GM23338 (cell line): ENCODE results near the gene SLC10A3. TPM values are rescaled to one million over a fixed set of nuclear protein-coding genes. Genes with fewer than 3 reads are reported as not detected.

ENCODE experiments used
- ATAC-seq: fragments of 200-7000 bp; cut with Tn5 transposase; 3 replicates; pipeline ENCODE4 v1.9.1; 2020
- DNase-seq: peaks from one replicate; pipeline ENCODE4 v3.0.0-alpha.2; 2015; ENCODE audit warnings: low spot score
- H2AFZ ChIP-seq: fragments of 200-600 bp; sonication (generic); 2 replicates; pipeline ENCODE4 v1.8.0; 2016; ENCODE audit warnings: antibody characterized with exemption, mild to moderate bottlenecking, moderate library complexity
- H3F3A ChIP-seq: fragments of 200-600 bp; sonication (generic); replicated peaks from 2 replicates; pipeline ENCODE4 v1.8.0; 2017; ENCODE audit warnings: antibody characterized with exemption, mixed run types, low read depth
- H3K27ac ChIP-seq: fragments of 200-600 bp; sonication (generic); 2 replicates; pipeline ENCODE4 v1.6.1; 2016; ENCODE audit warnings: low read depth
- H3K27me3 ChIP-seq: fragments of 200-600 bp; sonication (generic); 2 replicates; pipeline ENCODE4 v1.8.0; 2016; ENCODE audit warnings: mild to moderate bottlenecking, mixed run types, moderate library complexity; ENCODE audit not compliant: insufficient read depth
- H3K36me3 ChIP-seq: fragments of 200-600 bp; sonication (generic); 2 replicates; pipeline ENCODE4 v1.8.0; 2016; ENCODE audit warnings: mild to moderate bottlenecking; ENCODE audit not compliant: insufficient read depth
- H3K4me1 ChIP-seq: fragments of 200-600 bp; sonication (generic); 2 replicates; pipeline ENCODE4 v1.8.0; 2016; ENCODE audit warnings: mild to moderate bottlenecking, moderate library complexity; ENCODE audit not compliant: insufficient read depth
- H3K4me2 ChIP-seq: fragments of 200-600 bp; sonication (generic); 2 replicates; pipeline ENCODE4 v1.7.1; 2017; ENCODE audit warnings: mixed run types
- H3K4me3 ChIP-seq: fragments of 200-600 bp; sonication (generic); 2 replicates; pipeline ENCODE4 v1.6.1; 2016; ENCODE audit warnings: mixed run types
- H3K79me2 ChIP-seq: fragments of 200-600 bp; sonication (generic); replicated peaks from 2 replicates; pipeline ENCODE4 v1.8.0; 2017; ENCODE audit warnings: mild to moderate bottlenecking; ENCODE audit not compliant: insufficient read depth
- H3K9me2 ChIP-seq: fragments of 200-600 bp; sonication (generic); 2 replicates; pipeline ENCODE4 v1.8.0; 2017; ENCODE audit not compliant: insufficient read depth
- H4K20me1 ChIP-seq: fragments of 200-600 bp; sonication (generic); replicated peaks from 2 replicates; pipeline ENCODE4 v1.8.0; 2017; ENCODE audit warnings: mild to moderate bottlenecking; ENCODE audit not compliant: insufficient read depth
- H3K27ac Mint-ChIP-seq: 2 replicates; pipeline ENCODE4 v1.8.0; 2020; ENCODE audit warnings: inconsistent platforms, mild to moderate bottlenecking, moderate library complexity, mixed read lengths
- H3K27me3 Mint-ChIP-seq: 3 replicates; pipeline ENCODE4 v1.8.0; 2022; ENCODE audit warnings: low read depth, mild to moderate bottlenecking, moderate library complexity, mixed read lengths, inconsistent platforms; ENCODE audit not compliant: insufficient read depth, poor library complexity
- H3K36me3 Mint-ChIP-seq: 3 replicates; pipeline ENCODE4 v1.8.0; 2021; ENCODE audit warnings: low read depth, mild to moderate bottlenecking, inconsistent platforms, moderate library complexity, mixed read lengths
- H3K4me1 Mint-ChIP-seq: 3 replicates; pipeline ENCODE4 v1.8.0; 2020; ENCODE audit warnings: mild to moderate bottlenecking, inconsistent platforms, mixed read lengths
- H3K4me3 Mint-ChIP-seq: 3 replicates; pipeline ENCODE4 v1.8.0; 2021; ENCODE audit warnings: moderate library complexity, mild to moderate bottlenecking, inconsistent platforms, mixed read lengths
- H3K9me3 Mint-ChIP-seq: 3 replicates; pipeline ENCODE4 v1.8.0; 2020; ENCODE audit warnings: moderate library complexity, mild to moderate bottlenecking, inconsistent platforms, mixed read lengths
- CREB1 ChIP-seq: fragments of 250-450 bp; sonication (Bioruptor Pico); IDR thresholded peaks from 2 replicates; pipeline ENCODE4 v1.5.0; 2020; ENCODE audit warnings: low read depth, mild to moderate bottlenecking, moderate library complexity
- EZH2 ChIP-seq: fragments of 200-600 bp; sonication (generic); IDR thresholded peaks from one replicate; pipeline ENCODE4 v1.8.0; 2017; ENCODE audit warnings: antibody characterized with exemption, mild to moderate bottlenecking, low read depth; ENCODE audit not compliant: unreplicated experiment
- JUNB ChIP-seq: IDR thresholded peaks from one replicate; pipeline ENCODE4 v1.6.1; 2016; ENCODE audit warnings: antibody characterized with exemption; ENCODE audit not compliant: unreplicated experiment
- NANOG ChIP-seq: IDR thresholded peaks from 2 replicates; pipeline ENCODE4 v1.6.1; 2016; ENCODE audit warnings: antibody characterized with exemption, borderline replicate concordance
- POLR2AphosphoS5 ChIP-seq: IDR thresholded peaks from 2 replicates; pipeline ENCODE4 v1.6.1; 2016; ENCODE audit warnings: antibody characterized with exemption, low read depth
- STAT1 ChIP-seq: IDR thresholded peaks from one replicate; pipeline ENCODE4 v1.6.1; 2016; ENCODE audit warnings: antibody characterized with exemption; ENCODE audit not compliant: unreplicated experiment
- ZNF114 ChIP-seq: fragments of 250-450 bp; sonication (Bioruptor Pico); IDR thresholded peaks from 2 replicates; pipeline ENCODE4 v1.5.0; 2020; ENCODE audit warnings: mild to moderate bottlenecking, moderate library complexity
- polyA plus RNA-seq: library from polyadenylated mRNA; unstranded; fragments of >200 nt; fragmentation: Nextera tagmentation; extraction: Ambion mirVana; gene quantifications from 2 replicates; pipeline ENCODE4 v1.2.1, GENCODE V29; 2016
- total RNA-seq: library from RNA; depleted of rRNA; stranded (reverse); fragments of >200 nt; shearing (Covaris generic); gene quantifications from 2 replicates; pipeline ENCODE4 v1.2.3, GENCODE V29; 2014
- TF ChIP-seq, protein P1 (sequence below): IDR thresholded peaks from 2 replicates; pipeline ENCODE4 v1.6.1; 2016; ENCODE audit warnings: antibody characterized with exemption
- TF ChIP-seq, protein P2 (sequence below): IDR thresholded peaks from one replicate; pipeline ENCODE4 v1.6.1; 2018; ENCODE audit warnings: antibody characterized with exemption; ENCODE audit not compliant: unreplicated experiment

The SLC10A3 gene
- total and polyA plus RNA-seq, 2 experiments from 2014 or later, result 7.6 to 17.6 TPM

DNA sequence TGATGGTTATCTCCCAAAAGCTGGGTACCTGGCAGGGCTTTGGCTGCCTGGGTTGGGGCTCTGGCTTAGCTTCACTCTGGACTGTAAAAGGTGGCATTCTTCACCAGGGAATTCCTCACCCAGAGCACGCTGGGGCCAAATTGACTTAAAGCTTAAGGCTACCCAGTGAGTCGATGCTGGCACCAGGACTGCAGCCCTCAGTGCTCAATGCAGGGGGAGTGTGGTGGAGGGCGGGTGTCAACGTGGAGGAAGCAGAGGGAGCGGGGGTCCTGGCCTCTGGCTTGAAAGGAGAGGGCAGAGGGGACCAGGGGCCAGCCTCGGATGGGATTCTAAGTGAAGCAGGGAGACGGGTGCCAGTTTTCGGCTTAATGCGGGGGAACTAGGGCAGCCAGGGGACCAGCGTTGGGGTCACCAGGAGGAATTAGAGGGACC lies 46.9 kb downstream of the SLC10A3 start (continued):
- no peak for TF ChIP-seq JUNB
- no peak for TF ChIP-seq NANOG
- TF ChIP-seq, protein P1, sequence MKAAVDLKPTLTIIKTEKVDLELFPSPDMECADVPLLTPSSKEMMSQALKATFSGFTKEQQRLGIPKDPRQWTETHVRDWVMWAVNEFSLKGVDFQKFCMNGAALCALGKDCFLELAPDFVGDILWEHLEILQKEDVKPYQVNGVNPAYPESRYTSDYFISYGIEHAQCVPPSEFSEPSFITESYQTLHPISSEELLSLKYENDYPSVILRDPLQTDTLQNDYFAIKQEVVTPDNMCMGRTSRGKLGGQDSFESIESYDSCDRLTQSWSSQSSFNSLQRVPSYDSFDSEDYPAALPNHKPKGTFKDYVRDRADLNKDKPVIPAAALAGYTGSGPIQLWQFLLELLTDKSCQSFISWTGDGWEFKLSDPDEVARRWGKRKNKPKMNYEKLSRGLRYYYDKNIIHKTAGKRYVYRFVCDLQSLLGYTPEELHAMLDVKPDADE, result no peak
- TF ChIP-seq CREB1, result no peak
- TF ChIP-seq, protein P2, sequence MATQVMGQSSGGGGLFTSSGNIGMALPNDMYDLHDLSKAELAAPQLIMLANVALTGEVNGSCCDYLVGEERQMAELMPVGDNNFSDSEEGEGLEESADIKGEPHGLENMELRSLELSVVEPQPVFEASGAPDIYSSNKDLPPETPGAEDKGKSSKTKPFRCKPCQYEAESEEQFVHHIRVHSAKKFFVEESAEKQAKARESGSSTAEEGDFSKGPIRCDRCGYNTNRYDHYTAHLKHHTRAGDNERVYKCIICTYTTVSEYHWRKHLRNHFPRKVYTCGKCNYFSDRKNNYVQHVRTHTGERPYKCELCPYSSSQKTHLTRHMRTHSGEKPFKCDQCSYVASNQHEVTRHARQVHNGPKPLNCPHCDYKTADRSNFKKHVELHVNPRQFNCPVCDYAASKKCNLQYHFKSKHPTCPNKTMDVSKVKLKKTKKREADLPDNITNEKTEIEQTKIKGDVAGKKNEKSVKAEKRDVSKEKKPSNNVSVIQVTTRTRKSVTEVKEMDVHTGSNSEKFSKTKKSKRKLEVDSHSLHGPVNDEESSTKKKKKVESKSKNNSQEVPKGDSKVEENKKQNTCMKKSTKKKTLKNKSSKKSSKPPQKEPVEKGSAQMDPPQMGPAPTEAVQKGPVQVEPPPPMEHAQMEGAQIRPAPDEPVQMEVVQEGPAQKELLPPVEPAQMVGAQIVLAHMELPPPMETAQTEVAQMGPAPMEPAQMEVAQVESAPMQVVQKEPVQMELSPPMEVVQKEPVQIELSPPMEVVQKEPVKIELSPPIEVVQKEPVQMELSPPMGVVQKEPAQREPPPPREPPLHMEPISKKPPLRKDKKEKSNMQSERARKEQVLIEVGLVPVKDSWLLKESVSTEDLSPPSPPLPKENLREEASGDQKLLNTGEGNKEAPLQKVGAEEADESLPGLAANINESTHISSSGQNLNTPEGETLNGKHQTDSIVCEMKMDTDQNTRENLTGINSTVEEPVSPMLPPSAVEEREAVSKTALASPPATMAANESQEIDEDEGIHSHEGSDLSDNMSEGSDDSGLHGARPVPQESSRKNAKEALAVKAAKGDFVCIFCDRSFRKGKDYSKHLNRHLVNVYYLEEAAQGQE, result no peak
- TF ChIP-seq POLR2AphosphoS5, result no peak
- no peak for TF ChIP-seq STAT1

DNA sequence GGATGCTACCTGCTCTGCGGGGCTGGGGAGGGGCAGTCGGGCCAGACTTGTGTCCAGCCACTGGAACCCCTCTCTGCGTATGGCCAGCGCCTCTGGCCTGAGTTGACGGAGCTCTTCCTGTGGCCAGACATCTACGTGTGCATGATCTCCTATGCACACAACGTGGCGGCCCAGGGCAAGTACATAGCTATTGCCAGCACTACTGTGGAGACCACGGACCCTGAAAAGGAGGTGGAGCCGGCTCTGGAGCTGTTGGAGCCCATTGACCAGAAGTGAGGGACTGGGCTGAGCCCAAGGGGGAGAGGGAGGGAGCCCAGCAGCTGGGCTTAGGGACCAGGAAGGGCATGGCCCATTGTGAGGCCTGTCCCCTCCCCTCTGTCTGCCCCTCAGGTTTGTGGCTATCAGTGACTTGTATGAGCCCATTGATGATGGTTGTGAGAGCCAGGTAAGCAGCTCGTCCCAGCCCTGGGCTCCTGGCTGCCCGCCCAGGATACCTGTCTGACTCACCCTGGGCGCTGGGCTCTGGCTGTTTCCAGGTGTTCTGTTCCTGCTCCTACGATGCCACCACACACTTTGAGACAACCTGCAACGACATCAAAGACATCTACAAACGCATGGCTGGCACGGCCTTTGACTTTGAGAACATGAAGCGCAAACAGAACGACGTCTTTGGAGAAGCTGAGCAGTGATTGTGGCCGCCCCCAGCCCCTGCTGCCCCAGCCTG lies 48.3 kb downstream of the SLC10A3 start:
- Histone ChIP-seq H3K9me2 (no peaks in the 10 kb centered on the region), H3K27me3 (no peaks in the 10 kb centered on the region), H4K20me1 (no peaks in the 10 kb centered on the region), H3K4me2 (no peak overlapping the region), H2AFZ (no peak overlapping the region), H3F3A (no peaks in the 10 kb centered on the region), H3K79me2 (peaks cover 13% of the 10 kb centered on the region), H3K4me3 (no peak overlapping the region), H3K27ac (no peak overlapping the region), H3K4me1 (0 out of 2 replicates have a peak, but pooled peaks cover 3% of the 10 kb centered on the region), H3K36me3 (no peaks in the 10 kb centered on the region)
- H3K36me3 Mint-ChIP-seq, result peaks cover 18% of the 10 kb centered on the region; the same call in 2 of the 3 replicates
- no peak overlapping the region for H3K27ac Mint-ChIP-seq
- DNase-seq (no peak), ATAC-seq (no peak)
- no peaks in the 10 kb centered on the region for H3K9me3 Mint-ChIP-seq
- no peak overlapping the region for H3K4me3 Mint-ChIP-seq
- peaks cover 8% of the 10 kb centered on the region for H3K4me1 Mint-ChIP-seq
- H3K27me3 Mint-ChIP-seq, result peaks cover 7% of the 10 kb centered on the region
- TF ChIP-seq EZH2 (no peak), STAT1 (no peak), POLR2AphosphoS5 (no peak), ZNF114 (CRISPR knock-in tag) (no peak)
- TF ChIP-seq, protein P2, result no peak
- TF ChIP-seq, protein P1, result no peak
